B cell (primary cell): ENCODE measurements around the gene ACVR1.

ENCODE experiments used
- CTCF ChIP-seq: fragments of 200-600 bp; IDR thresholded peaks from one replicate; pipeline ENCODE4 v1.8.0; 2022; ENCODE audit warnings: antibody characterized with exemption, mild to moderate bottlenecking
- EZH2 ChIP-seq: IDR thresholded peaks from 2 replicates; pipeline ENCODE4 v1.6.1; 2012; ENCODE audit warnings: borderline replicate concordance, low read depth, mild to moderate bottlenecking, moderate library complexity, low read length; ENCODE audit not compliant: insufficient read depth, poor library complexity, severe bottlenecking

- TF ChIP-seq CTCF (no peak), EZH2 (no peak)
Observed at GRCh38 chr2:157732596-157732995, 143.5 kb downstream of the ACVR1 start.
